HepG2 (cell line): ENCODE measurements around the gene USP7. TPM values are rescaled to one million over a fixed set of nuclear protein-coding genes. Genes with fewer than 3 reads are reported as not detected.

Experiments used
- ATAD3A ChIP-seq: sonication (generic); formaldehyde crosslinking; IDR thresholded peaks from 2 replicates; pipeline ENCODE4 v1.4.0; 2020; ENCODE audit warnings: missing genetic modification reagents
- CBX1 ChIP-seq: IDR thresholded peaks from one replicate; pipeline ENCODE4 v1.6.1; 2016; ENCODE audit warnings: antibody characterized with exemption, low read depth
- DMTF1 ChIP-seq: sonication (generic); formaldehyde crosslinking; IDR thresholded peaks from 2 replicates; pipeline ENCODE4 v1.4.0; 2020; ENCODE audit warnings: mild to moderate bottlenecking, missing genetic modification reagents
- FOXK2 ChIP-seq: fragments of 450-650 bp; IDR thresholded peaks from 2 replicates; pipeline ENCODE4 v1.6.1; 2016
- GTF2F1 ChIP-seq: fragments of 150-350 bp; IDR thresholded peaks from 2 replicates; pipeline ENCODE4 v1.6.1; 2014; ENCODE audit warnings: low read length
- MED13 ChIP-seq: sonication (generic); formaldehyde crosslinking; IDR thresholded peaks from 2 replicates; pipeline ENCODE4 v1.5.0; 2020; ENCODE audit warnings: missing genetic modification reagents
- MEF2D ChIP-seq: sonication (generic); formaldehyde crosslinking; IDR thresholded peaks from 2 replicates; pipeline ENCODE4 v1.5.1; 2020; ENCODE audit warnings: mild to moderate bottlenecking, missing genetic modification reagents
- POGK ChIP-seq: sonication (generic); formaldehyde crosslinking; conservative IDR thresholded peaks from 2 replicates; pipeline ENCODE4 v1.8.0; 2022; ENCODE audit warnings: mild to moderate bottlenecking, moderate library complexity, missing genetic modification reagents
- POLR2G ChIP-seq: fragments of 200-400 bp; formaldehyde crosslinking; IDR thresholded peaks from 2 replicates; pipeline ENCODE4 v1.6.1; 2018; ENCODE audit warnings: mild to moderate bottlenecking, low read depth, low read length, moderate library complexity
- SOX6 ChIP-seq, 2 experiments: fragments of 450-650 bp in 1 of 2; sonication (generic) in 1 of 2; formaldehyde crosslinking in 1 of 2; IDR thresholded peaks; 2 replicates each; pipeline versions ENCODE4 v1.4.0 to v1.6.1; 2017 to 2020; ENCODE audit warnings: antibody characterized with exemption in 1 of 2, mild to moderate bottlenecking in 1 of 2, missing genetic modification reagents in 1 of 2
- TOE1 ChIP-seq: sonication (generic); formaldehyde crosslinking; IDR thresholded peaks from 2 replicates; pipeline ENCODE4 v1.4.0; 2020; ENCODE audit warnings: mild to moderate bottlenecking, missing genetic modification reagents
- TRIM24 ChIP-seq: sonication (generic); formaldehyde crosslinking; IDR thresholded peaks from 2 replicates; pipeline ENCODE4 v1.8.0; 2022; ENCODE audit warnings: mild to moderate bottlenecking, missing genetic modification reagents
- ZHX2 ChIP-seq, 2 experiments: sonication (generic) in 1 of 2; formaldehyde crosslinking in 1 of 2; IDR thresholded peaks; 2 replicates each; pipeline versions ENCODE4 v1.6.1 to v1.9.0; 2014 to 2022; ENCODE audit warnings: antibody characterized with exemption in 1 of 2, borderline replicate concordance in 1 of 2, inconsistent platforms in 1 of 2, low read depth in 1 of 2, missing genetic modification reagents in 1 of 2
- ZNF256 ChIP-seq: sonication (generic); formaldehyde crosslinking; conservative IDR thresholded peaks from 2 replicates; pipeline ENCODE4 v1.4.0; 2020; ENCODE audit warnings: missing genetic modification reagents
- ZNF274 ChIP-seq: sonication (generic); formaldehyde crosslinking; IDR thresholded peaks from 2 replicates; pipeline ENCODE4 v1.5.1; 2020; ENCODE audit warnings: mild to moderate bottlenecking, missing genetic modification reagents
- ZNF629 ChIP-seq: sonication (generic); formaldehyde crosslinking; conservative IDR thresholded peaks from 2 replicates; pipeline ENCODE4 v1.5.0; 2020; ENCODE audit warnings: missing genetic modification reagents
- ZSCAN9 ChIP-seq: IDR thresholded peaks from 2 replicates; pipeline ENCODE4 v1.6.1; 2016; ENCODE audit warnings: borderline replicate concordance
- polyA plus RNA-seq, 8 experiments: library from polyadenylated mRNA; depleted of rRNA in 3 of 8; stranded (reverse) in 7 of 8; unstranded in 1 of 8; fragments of >200 nt; fragmentation: Illumina TruSeq in 4 of 8; extraction: Trizol in 4 of 8; gene quantifications; 2 replicates each; pipeline versions ENCODE4 v1.2.1 to v1.2.3, GENCODE V29; 2011 to 2016; ENCODE audit warnings: low read depth in 4 of 8, missing spikeins in 1 of 8, mixed read lengths in 1 of 8; ENCODE audit not compliant: insufficient read depth in 1 of 8
- total RNA-seq, 5 experiments: library from RNA; depleted of rRNA; stranded (reverse); fragments of >200 nt; fragmentation: Illumina TruSeq; extraction: Trizol; gene quantifications; 2 replicates each; pipeline ENCODE4 v1.2.3, GENCODE V29; 2016; ENCODE audit warnings: low read depth in 1 of 5

The USP7 gene
- total and polyA plus RNA-seq, 2 of the 13 experiments (the other 11 are each of a cell fraction or from before 2014, with no cell fraction given): 52.5 to 173 TPM

GRCh38 chr16:9008601-9009260 lies 45.0 kb upstream of the USP7 start (continued):
- TF ChIP-seq ZHX2 (IDR thresholded peaks at IDR 0.05; ENCODE audit: low read depth) (peak; percentile 73; the same call in 1 of the 2 replicates), ZHX2 (CRISPR knock-in tag; IDR thresholded peaks at IDR 0.05; ENCODE audit: borderline replicate concordance) (peak; percentile 83; the same call in 1 of the 2 replicates), DMTF1 (0 out of 2 replicates have a peak, but pooled peaks have one; percentile 19), GTF2F1 (no peak), ZSCAN9 (CRISPR knock-in tag) (no peak; the same call in 1 of the 2 replicates), ZNF274 (CRISPR knock-in tag) (peak; percentile 64; the same call in 1 of the 2 replicates), ZNF256 (CRISPR knock-in tag) (no peak), POGK (CRISPR knock-in tag) (no peak), CBX1 (no peak), MED13 (no peak), FOXK2 (no peak), MEF2D (CRISPR knock-in tag) (peak; percentile 89), TOE1 (CRISPR knock-in tag) (no peak), SOX6 (IDR thresholded peaks at IDR 0.05) (no peak), SOX6 (CRISPR knock-in tag; IDR thresholded peaks at IDR 0.05) (peak; percentile 83), TRIM24 (CRISPR knock-in tag) (no peak), ATAD3A (CRISPR knock-in tag) (no peak), ZNF629 (CRISPR knock-in tag) (0 out of 2 replicates have a peak, but pooled peaks have one; percentile 28), POLR2G (no peak)
